ENCODE measurements around the gene RTBDN.

RTBDN gene

GRCh38 chr19:12791345-12792050, 42.9 kb downstream of the RTBDN start, which contains the start of gene JUNB:
TSS of gene JUNB (plus strand) at chr19:12791486. CDS start at chr19:12791772, 286 bp downstream.
- DNase-seq, result peak; percentile 99

- peak; percentile 28 for DNase-seq
These were observed 43.6 kb downstream of the RTBDN start for GRCh38 chr19:12790628-12791344.

GRCh38 chr19:12789904-12790619, 44.3 kb downstream of the RTBDN start:
- DNase-seq, result peak; percentile 99

- peak; percentile 41 for DNase-seq
These were observed 45.1 kb downstream of the RTBDN start for GRCh38 chr19:12789098-12789903.

GRCh38 chr19:12788682-12789097, 45.7 kb downstream of the RTBDN start:
- DNase-seq, result peak; percentile 69

- no peak for DNase-seq
These were observed 46.2 kb downstream of the RTBDN start for GRCh38 chr19:12788042-12788681.

- DNase-seq, result no peak
These were observed 46.9 kb downstream of the RTBDN start for GRCh38 chr19:12787458-12787857.

GRCh38 chr19:12786952-12787351, 47.4 kb downstream of the RTBDN start:
- no peak for DNase-seq

- DNase-seq, result peak; percentile 27
These were observed 48.1 kb downstream of the RTBDN start for GRCh38 chr19:12786141-12786870.

GRCh38 chr19:12785431-12786031, 48.8 kb downstream of the RTBDN start:
- peak; percentile 32 for DNase-seq

- peak; percentile 49 for DNase-seq
These were observed 49.4 kb downstream of the RTBDN start for GRCh38 chr19:12784871-12785430.

GRCh38 chr19:12784394-12784870, 49.9 kb downstream of the RTBDN start:
- DNase-seq, result peak; percentile 44

- DNase-seq, result peak; percentile 60
These were observed 50.5 kb downstream of the RTBDN start for GRCh38 chr19:12783849-12784393.

- peak; percentile 93 for DNase-seq
These were observed 51.0 kb downstream of the RTBDN start for GRCh38 chr19:12783291-12783848.

GRCh38 chr19:12782424-12783290, 51.7 kb downstream of the RTBDN start:
- peak; percentile 96 for DNase-seq

GRCh38 chr19:12782174-12782423, 52.3 kb downstream of the RTBDN start:
- DNase-seq, result no peak

GRCh38 chr19:12779162-12779993, 55.0 kb downstream of the RTBDN start:
- DNase-seq, result peak; percentile 31

GRCh38 chr19:12778905-12779161, 55.5 kb downstream of the RTBDN start:
- DNase-seq, result no peak
